C4-2B (cell line): Measurements from ENCODE around the gene NEURL3.

Experiments
- CTCF ChIP-seq: fragments of 450-650 bp; conservative IDR thresholded peaks from 2 replicates; pipeline ENCODE4 v1.5.1; 2017; ENCODE audit warnings: mild to moderate bottlenecking
- ZFX ChIP-seq: fragments of 450-650 bp; IDR thresholded peaks from 2 replicates; pipeline ENCODE4 v1.6.1; 2017

GRCh38 chr2:96512341-96512740 lies 7.2 kb upstream of the NEURL3 start:
- no peak for TF ChIP-seq ZFX
- TF ChIP-seq CTCF: no peak
